PC-3 (cell line): ENCODE results near the gene MYO5A. TPM values are rescaled to one million over a fixed set of nuclear protein-coding genes. Genes with fewer than 3 reads are reported as not detected.
A peak's percentile ranks its signal among the peaks of the same experiment; 100 is the strongest.

Experiments used
- ATAC-seq: fragments of 200-7000 bp; cut with Tn5 transposase; 2 replicates; pipeline ENCODE4 v1.9.1; 2020; ENCODE audit warnings: mild to moderate bottlenecking, moderate library complexity
- BruUV-seq: library from RNA; stranded (reverse); fragments of 400-500 nt; replicated peaks from 2 replicates; lab custom pipeline; 2021; lab: Mats Ljungman, UMichigan
- CTCF ChIA-PET: fragments of 300-600 bp; sonication (Branson Sonifier 250); formaldehyde crosslinking; loops from one replicate; lab custom pipeline; 2022; ENCODE audit warnings: antibody characterized with exemption; lab: Charles Lee
- POLR2A ChIA-PET: fragments of 300-600 bp; sonication (Branson Sonifier 250); formaldehyde crosslinking; loops from one replicate; lab custom pipeline; 2022; ENCODE audit warnings: antibody characterized with exemption; ENCODE audit not compliant: unreplicated experiment; lab: Charles Lee
- DNase-seq: peaks from one replicate; pipeline ENCODE4 v3.0.0-alpha.2; 2015
- H2AFZ ChIP-seq: fragments of 300-600 bp; sonication (generic); 2 replicates; pipeline ENCODE4 v1.6.0; 2016; ENCODE audit warnings: antibody characterized with exemption, low read length
- H3F3A ChIP-seq: fragments of 300-600 bp; sonication (generic); one replicate; pipeline ENCODE4 v1.6.0; 2017; ENCODE audit warnings: antibody characterized with exemption, low read length, control low read depth, mild to moderate bottlenecking; ENCODE audit not compliant: unreplicated experiment
- H3K27ac ChIP-seq: fragments of 300-600 bp; sonication (generic); 2 replicates; pipeline ENCODE4 v1.5.1; 2016; ENCODE audit warnings: mild to moderate bottlenecking, low read length
- H3K27me3 ChIP-seq: fragments of 300-600 bp; sonication (generic); 2 replicates; pipeline ENCODE4 v1.6.1; 2016; ENCODE audit warnings: low read length, mixed read lengths
- H3K36me3 ChIP-seq: fragments of 300-600 bp; sonication (generic); 2 replicates; pipeline ENCODE4 v1.6.1; 2016; ENCODE audit warnings: low read depth, mixed run types, low read length, mixed read lengths
- H3K4me1 ChIP-seq: fragments of 300-600 bp; sonication (generic); 2 replicates; pipeline ENCODE4 v1.5.1; 2016; ENCODE audit warnings: low read length; ENCODE audit not compliant: insufficient read depth
- H3K4me2 ChIP-seq: fragments of 300-600 bp; sonication (generic); 2 replicates; pipeline ENCODE4 v1.6.0; 2016; ENCODE audit warnings: low read length
- H3K4me3 ChIP-seq: fragments of 300-600 bp; sonication (generic); 2 replicates; pipeline ENCODE4 v1.5.1; 2016; ENCODE audit warnings: mild to moderate bottlenecking, low read length, mixed read lengths
- H3K79me2 ChIP-seq: fragments of 300-600 bp; sonication (generic); 2 replicates; pipeline ENCODE4 v1.6.1; 2017; ENCODE audit warnings: low read length, mixed read lengths
- H3K9ac ChIP-seq: fragments of 300-600 bp; sonication (generic); 2 replicates; pipeline ENCODE4 v1.6.0; 2016; ENCODE audit warnings: mild to moderate bottlenecking, low read length
- H3K9me2 ChIP-seq: fragments of 300-600 bp; sonication (generic); replicated peaks from 2 replicates; pipeline ENCODE4 v1.6.1; 2016; ENCODE audit warnings: mixed run types, low read length, mixed read lengths
- H3K9me3 ChIP-seq: fragments of 300-600 bp; sonication (generic); 2 replicates; pipeline ENCODE4 v1.6.1; 2016; ENCODE audit warnings: low read length, mixed read lengths
- H4K20me1 ChIP-seq: fragments of 300-600 bp; sonication (generic); 2 replicates; pipeline ENCODE4 v1.6.1; 2016; ENCODE audit warnings: low read length, mixed read lengths
- EZH2 ChIP-seq: fragments of 300-600 bp; sonication (generic); IDR thresholded peaks from one replicate; pipeline ENCODE4 v1.6.1; 2017; ENCODE audit warnings: antibody characterized with exemption, mild to moderate bottlenecking, low read length; ENCODE audit not compliant: unreplicated experiment
- EZH2phosphoT487 ChIP-seq: fragments of 300-600 bp; sonication (generic); IDR thresholded peaks from 2 replicates; pipeline ENCODE4 v1.6.1; 2018; ENCODE audit warnings: mild to moderate bottlenecking, antibody characterized with exemption, low read length, borderline replicate concordance
- intact Hi-C: fragments of 100-400 bp; cut with micrococcal nuclease; formaldehyde crosslinking; loops from 2 replicates; pipeline ENCODE4 v1.9.0; 2023
- total RNA-seq: library from RNA; depleted of rRNA; stranded (reverse); fragments of >200 nt; gene quantifications from 2 replicates; pipeline ENCODE4 v1.2.3, GENCODE V29; 2014
- TF ChIP-seq, protein P1 (sequence below): fragments of 300-600 bp; sonication (generic); conservative IDR thresholded peaks from 2 replicates; pipeline ENCODE4 v1.5.1; 2017; ENCODE audit warnings: antibody characterized with exemption, low read depth, mild to moderate bottlenecking, low read length

The MYO5A gene
- total RNA-seq, 1 experiment from 2014 or later: 42.1 TPM

DNA sequence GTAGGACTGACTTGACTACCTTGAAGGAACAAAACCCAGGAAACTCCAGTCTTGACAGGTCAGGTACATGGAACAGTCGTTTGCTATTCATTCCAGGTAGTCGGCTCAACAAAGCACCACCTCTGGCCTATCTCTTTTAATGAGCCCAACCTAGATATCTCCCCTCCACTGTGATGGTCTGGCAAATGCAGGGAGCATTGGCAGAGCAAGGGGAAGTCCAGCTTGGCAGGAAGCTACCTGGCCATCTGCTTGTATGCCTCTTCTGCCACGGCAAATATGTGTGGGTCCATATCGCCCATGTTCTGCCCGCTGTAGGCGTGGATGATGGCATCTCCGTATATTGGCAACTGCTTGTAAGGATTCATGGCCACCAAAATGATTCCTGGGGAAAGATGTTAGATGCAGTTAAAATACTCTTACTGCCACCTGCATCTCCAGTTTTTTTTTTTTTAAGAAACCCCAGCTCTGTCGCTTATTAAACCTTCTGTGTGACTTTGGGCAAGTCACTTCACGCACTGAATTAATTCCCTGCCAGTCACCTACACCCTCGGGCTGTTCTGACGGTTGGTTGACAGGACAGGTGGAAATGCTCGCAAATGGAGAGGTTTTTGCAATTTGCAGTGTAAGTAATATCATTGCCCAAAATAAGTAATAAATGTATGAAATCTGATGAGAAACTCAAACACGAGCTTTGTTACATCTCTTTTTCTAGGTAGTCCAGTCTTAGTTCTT is 249.9 kb downstream of the MYO5A start:
- CTCF ChIA-PET: no interaction called here
- BruUV-seq: TSS peak; percentile 9

GRCh38 chr15:52278135-52278534 is 250.5 kb downstream of the MYO5A start:
- Histone ChIP-seq H3K4me1 (no peaks in the 10 kb centered on the region), H3K4me3 (no peak overlapping the region), H4K20me1 (no peaks in the 10 kb centered on the region), H3F3A (no peaks in the 10 kb centered on the region), H3K9me2 (no peaks in the 10 kb centered on the region), H2AFZ (no peak overlapping the region), H3K27ac (no peak overlapping the region), H3K9me3 (no peaks in the 10 kb centered on the region), H3K4me2 (no peak overlapping the region), H3K79me2 (peaks cover 9% of the 10 kb centered on the region; the same call in 1 of the 2 replicates), H3K36me3 (peaks cover 33% of the 10 kb centered on the region; the same call in 1 of the 2 replicates), H3K9ac (no peak overlapping the region), H3K27me3 (no peaks in the 10 kb centered on the region)
- TF ChIP-seq, protein P1, sequence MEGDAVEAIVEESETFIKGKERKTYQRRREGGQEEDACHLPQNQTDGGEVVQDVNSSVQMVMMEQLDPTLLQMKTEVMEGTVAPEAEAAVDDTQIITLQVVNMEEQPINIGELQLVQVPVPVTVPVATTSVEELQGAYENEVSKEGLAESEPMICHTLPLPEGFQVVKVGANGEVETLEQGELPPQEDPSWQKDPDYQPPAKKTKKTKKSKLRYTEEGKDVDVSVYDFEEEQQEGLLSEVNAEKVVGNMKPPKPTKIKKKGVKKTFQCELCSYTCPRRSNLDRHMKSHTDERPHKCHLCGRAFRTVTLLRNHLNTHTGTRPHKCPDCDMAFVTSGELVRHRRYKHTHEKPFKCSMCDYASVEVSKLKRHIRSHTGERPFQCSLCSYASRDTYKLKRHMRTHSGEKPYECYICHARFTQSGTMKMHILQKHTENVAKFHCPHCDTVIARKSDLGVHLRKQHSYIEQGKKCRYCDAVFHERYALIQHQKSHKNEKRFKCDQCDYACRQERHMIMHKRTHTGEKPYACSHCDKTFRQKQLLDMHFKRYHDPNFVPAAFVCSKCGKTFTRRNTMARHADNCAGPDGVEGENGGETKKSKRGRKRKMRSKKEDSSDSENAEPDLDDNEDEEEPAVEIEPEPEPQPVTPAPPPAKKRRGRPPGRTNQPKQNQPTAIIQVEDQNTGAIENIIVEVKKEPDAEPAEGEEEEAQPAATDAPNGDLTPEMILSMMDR: no peak
- TF ChIP-seq EZH2phosphoT487 (no peak), EZH2 (no peak)
- ATAC-seq: no peak
- intact Hi-C loops: no loop called here
- POLR2A ChIA-PET: no interaction called here
- DNase-seq: no peak
- BruUV-seq: no TSS peak
- CTCF ChIA-PET: no interaction called here

More for the DNA sequence above, 249.9 kb downstream of the MYO5A start:
- Histone ChIP-seq H3K9me3 (no peaks in the 10 kb centered on the region), H3K9ac (no peak overlapping the region), H3K4me2 (no peak overlapping the region), H3K4me1 (no peaks in the 10 kb centered on the region), H3F3A (no peaks in the 10 kb centered on the region), H3K79me2 (peaks cover 15% of the 10 kb centered on the region), H3K36me3 (peaks cover 33% of the 10 kb centered on the region; the same call in 1 of the 2 replicates), H3K9me2 (no peaks in the 10 kb centered on the region), H3K27ac (no peak overlapping the region), H2AFZ (no peak overlapping the region), H4K20me1 (no peaks in the 10 kb centered on the region), H3K4me3 (no peak overlapping the region), H3K27me3 (no peaks in the 10 kb centered on the region)
- ATAC-seq (no peak), DNase-seq (no peak)
- POLR2A ChIA-PET: no interaction called here
- TF ChIP-seq, protein P1: no peak
- TF ChIP-seq EZH2 (no peak), EZH2phosphoT487 (no peak)
- intact Hi-C loops: no loop called here

- Histone ChIP-seq H3K9me2 (no peaks in the 10 kb centered on the region), H3K4me2 (no peak overlapping the region), H3K9ac (no peak overlapping the region), H3F3A (no peaks in the 10 kb centered on the region), H2AFZ (no peak overlapping the region), H3K79me2 (0 out of 2 replicates have a peak, but pooled peaks cover 4% of the 10 kb centered on the region), H3K36me3 (peaks cover 33% of the 10 kb centered on the region; the same call in 1 of the 2 replicates), H3K9me3 (no peaks in the 10 kb centered on the region), H3K27ac (no peak overlapping the region), H3K27me3 (no peaks in the 10 kb centered on the region), H3K4me1 (no peaks in the 10 kb centered on the region), H3K4me3 (no peak overlapping the region), H4K20me1 (no peaks in the 10 kb centered on the region)
- intact Hi-C loops: no loop called here
- POLR2A ChIA-PET: no interaction called here
- no peak for DNase-seq
- CTCF ChIA-PET: no interaction called here
- BruUV-seq: no TSS peak
- no peak for ATAC-seq
- TF ChIP-seq EZH2phosphoT487 (no peak), EZH2 (no peak)
- TF ChIP-seq, protein P1: no peak
These were observed 251.1 kb downstream of the MYO5A start for GRCh38 chr15:52277575-52277974.
